GM23338 (cell line): ENCODE measurements around the gene MAPK8. TPM values are rescaled to one million over a fixed set of nuclear protein-coding genes. Genes with fewer than 3 reads are reported as not detected.

ENCODE experiments used
- ATAC-seq: fragments of 200-7000 bp; cut with Tn5 transposase; 3 replicates; pipeline ENCODE4 v1.9.1; 2020
- DNase-seq: peaks from one replicate; pipeline ENCODE4 v3.0.0-alpha.2; 2015; ENCODE audit warnings: low spot score
- H2AFZ ChIP-seq: fragments of 200-600 bp; sonication (generic); 2 replicates; pipeline ENCODE4 v1.8.0; 2016; ENCODE audit warnings: antibody characterized with exemption, mild to moderate bottlenecking, moderate library complexity
- H3F3A ChIP-seq: fragments of 200-600 bp; sonication (generic); replicated peaks from 2 replicates; pipeline ENCODE4 v1.8.0; 2017; ENCODE audit warnings: antibody characterized with exemption, mixed run types, low read depth
- H3K27ac ChIP-seq: fragments of 200-600 bp; sonication (generic); 2 replicates; pipeline ENCODE4 v1.6.1; 2016; ENCODE audit warnings: low read depth
- H3K27me3 ChIP-seq: fragments of 200-600 bp; sonication (generic); 2 replicates; pipeline ENCODE4 v1.8.0; 2016; ENCODE audit warnings: mild to moderate bottlenecking, mixed run types, moderate library complexity; ENCODE audit not compliant: insufficient read depth
- H3K36me3 ChIP-seq: fragments of 200-600 bp; sonication (generic); 2 replicates; pipeline ENCODE4 v1.8.0; 2016; ENCODE audit warnings: mild to moderate bottlenecking; ENCODE audit not compliant: insufficient read depth
- H3K4me1 ChIP-seq: fragments of 200-600 bp; sonication (generic); 2 replicates; pipeline ENCODE4 v1.8.0; 2016; ENCODE audit warnings: mild to moderate bottlenecking, moderate library complexity; ENCODE audit not compliant: insufficient read depth
- H3K4me2 ChIP-seq: fragments of 200-600 bp; sonication (generic); 2 replicates; pipeline ENCODE4 v1.7.1; 2017; ENCODE audit warnings: mixed run types
- H3K4me3 ChIP-seq: fragments of 200-600 bp; sonication (generic); 2 replicates; pipeline ENCODE4 v1.6.1; 2016; ENCODE audit warnings: mixed run types
- H3K79me2 ChIP-seq: fragments of 200-600 bp; sonication (generic); replicated peaks from 2 replicates; pipeline ENCODE4 v1.8.0; 2017; ENCODE audit warnings: mild to moderate bottlenecking; ENCODE audit not compliant: insufficient read depth
- H3K9me2 ChIP-seq: fragments of 200-600 bp; sonication (generic); 2 replicates; pipeline ENCODE4 v1.8.0; 2017; ENCODE audit not compliant: insufficient read depth
- H4K20me1 ChIP-seq: fragments of 200-600 bp; sonication (generic); replicated peaks from 2 replicates; pipeline ENCODE4 v1.8.0; 2017; ENCODE audit warnings: mild to moderate bottlenecking; ENCODE audit not compliant: insufficient read depth
- H3K27ac Mint-ChIP-seq: 2 replicates; pipeline ENCODE4 v1.8.0; 2020; ENCODE audit warnings: inconsistent platforms, mild to moderate bottlenecking, moderate library complexity, mixed read lengths
- H3K27me3 Mint-ChIP-seq: 3 replicates; pipeline ENCODE4 v1.8.0; 2022; ENCODE audit warnings: low read depth, mild to moderate bottlenecking, moderate library complexity, mixed read lengths, inconsistent platforms; ENCODE audit not compliant: insufficient read depth, poor library complexity
- H3K36me3 Mint-ChIP-seq: 3 replicates; pipeline ENCODE4 v1.8.0; 2021; ENCODE audit warnings: low read depth, mild to moderate bottlenecking, inconsistent platforms, moderate library complexity, mixed read lengths
- H3K4me1 Mint-ChIP-seq: 3 replicates; pipeline ENCODE4 v1.8.0; 2020; ENCODE audit warnings: mild to moderate bottlenecking, inconsistent platforms, mixed read lengths
- H3K4me3 Mint-ChIP-seq: 3 replicates; pipeline ENCODE4 v1.8.0; 2021; ENCODE audit warnings: moderate library complexity, mild to moderate bottlenecking, inconsistent platforms, mixed read lengths
- H3K9me3 Mint-ChIP-seq: 3 replicates; pipeline ENCODE4 v1.8.0; 2020; ENCODE audit warnings: moderate library complexity, mild to moderate bottlenecking, inconsistent platforms, mixed read lengths
- ETS1 ChIP-seq: IDR thresholded peaks from 2 replicates; pipeline ENCODE4 v1.6.1; 2016; ENCODE audit warnings: antibody characterized with exemption
- NANOG ChIP-seq: IDR thresholded peaks from 2 replicates; pipeline ENCODE4 v1.6.1; 2016; ENCODE audit warnings: antibody characterized with exemption, borderline replicate concordance
- POLR2AphosphoS5 ChIP-seq: IDR thresholded peaks from 2 replicates; pipeline ENCODE4 v1.6.1; 2016; ENCODE audit warnings: antibody characterized with exemption, low read depth
- ZNF331 ChIP-seq: fragments of 250-450 bp; sonication (Bioruptor Pico); IDR thresholded peaks from 2 replicates; pipeline ENCODE4 v1.5.0; 2020; ENCODE audit warnings: low read depth, mild to moderate bottlenecking, moderate library complexity
- ZNF462 ChIP-seq: fragments of 250-450 bp; sonication (Bioruptor Pico); IDR thresholded peaks from 2 replicates; pipeline ENCODE4 v1.5.0; 2020; ENCODE audit warnings: mild to moderate bottlenecking, moderate library complexity
- polyA plus RNA-seq: library from polyadenylated mRNA; unstranded; fragments of >200 nt; fragmentation: Nextera tagmentation; extraction: Ambion mirVana; gene quantifications from 2 replicates; pipeline ENCODE4 v1.2.1, GENCODE V29; 2016
- total RNA-seq: library from RNA; depleted of rRNA; stranded (reverse); fragments of >200 nt; shearing (Covaris generic); gene quantifications from 2 replicates; pipeline ENCODE4 v1.2.3, GENCODE V29; 2014

The MAPK8 gene
- total and polyA plus RNA-seq, 2 experiments from 2014 or later = 52.4 to 73.6 TPM

- no peak for TF ChIP-seq ETS1
- TF ChIP-seq POLR2AphosphoS5 = no peak
These were observed 23.6 kb upstream of the MAPK8 start (continued) for GRCh38 chr10:48282829-48283228.

GRCh38 chr10:48284002-48284546, 22.4 kb upstream of the MAPK8 start:
- H3K27ac ChIP-seq = no peak overlapping the region
- no peak overlapping the region for H3K27ac Mint-ChIP-seq
- 0 out of 3 replicates have a peak, but pooled peaks cover 2% of the 10 kb centered on the region for H3K4me1 Mint-ChIP-seq
- H3K36me3 ChIP-seq = no peaks in the 10 kb centered on the region; the same call in 1 of the 2 replicates
- no peaks in the 10 kb centered on the region; the same call in 2 of the 3 replicates for H3K36me3 Mint-ChIP-seq
- DNase-seq = no peak
- no peaks in the 10 kb centered on the region for H3K27me3 ChIP-seq
- no peaks in the 10 kb centered on the region for H3K9me2 ChIP-seq
- H3K4me3 Mint-ChIP-seq = no peak overlapping the region
- H3K4me2 ChIP-seq = no peak overlapping the region
- peaks cover 39% of the 10 kb centered on the region for H3K9me3 Mint-ChIP-seq
- H3K4me3 ChIP-seq = no peak overlapping the region
- no peak for TF ChIP-seq ZNF462 (CRISPR knock-in tag)
- no peak for TF ChIP-seq NANOG
- TF ChIP-seq ZNF331 (CRISPR knock-in tag) = no peak
- TF ChIP-seq ETS1 = no peak
- no peak for ATAC-seq
- H3K4me1 ChIP-seq = no peaks in the 10 kb centered on the region
- H3K27me3 Mint-ChIP-seq = peaks cover 2% of the 10 kb centered on the region
- H2AFZ ChIP-seq = no peak overlapping the region
- no peaks in the 10 kb centered on the region for H3K79me2 ChIP-seq
- H3F3A ChIP-seq = no peaks in the 10 kb centered on the region
- no peaks in the 10 kb centered on the region for H4K20me1 ChIP-seq
